Ramos (cell line): ENCODE measurements around the gene CDH2.

Source experiments
- in situ Hi-C: fragments of 300-500 bp; cut with MboI; formaldehyde crosslinking; loops from one replicate; pipeline ENCODE4 v1.14.3; 2022; ENCODE audit warnings: low sequenced_read_pairs; ENCODE audit not compliant: unreplicated experiment

CDH2 gene

DNA sequence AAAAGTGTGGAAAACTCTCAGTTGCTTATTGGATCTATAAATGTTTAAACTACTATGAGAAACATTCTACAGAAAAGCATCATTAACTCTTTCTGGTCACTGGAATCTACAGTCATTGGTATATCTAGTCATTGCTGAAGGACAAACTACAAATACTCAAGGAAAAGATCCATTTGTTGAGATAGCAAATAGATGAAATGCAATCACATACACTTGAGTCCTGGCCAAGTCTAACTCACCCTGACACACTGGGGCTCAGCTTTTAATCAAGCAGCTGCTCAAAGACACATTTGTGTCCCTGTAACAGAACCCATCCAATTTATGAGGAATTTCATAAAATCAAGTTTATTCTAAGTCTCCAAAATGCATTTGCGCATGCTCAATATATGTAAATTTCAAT lies 68.7 kb downstream of the CDH2 start:
- in situ Hi-C loops = no loop called here

DNA sequence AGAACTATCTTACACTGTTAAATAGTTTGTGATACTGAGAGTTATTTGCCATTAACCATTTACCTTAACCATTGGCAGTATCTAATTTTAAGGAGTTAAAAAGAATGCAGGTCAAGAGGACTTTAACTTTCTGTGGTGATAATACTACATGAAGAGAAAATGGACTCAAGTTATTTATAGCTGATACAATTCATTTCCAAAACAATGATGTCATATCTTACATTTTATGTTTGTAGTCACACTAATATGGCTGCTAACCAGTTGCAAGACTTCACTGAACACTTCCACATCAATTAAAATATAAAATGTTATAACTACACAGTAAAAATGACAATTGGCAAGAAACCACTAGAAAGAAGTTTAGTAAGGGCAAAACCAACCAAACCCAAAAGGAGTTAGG lies 77.7 kb downstream of the CDH2 start:
- in situ Hi-C loops = no loop called here

DNA sequence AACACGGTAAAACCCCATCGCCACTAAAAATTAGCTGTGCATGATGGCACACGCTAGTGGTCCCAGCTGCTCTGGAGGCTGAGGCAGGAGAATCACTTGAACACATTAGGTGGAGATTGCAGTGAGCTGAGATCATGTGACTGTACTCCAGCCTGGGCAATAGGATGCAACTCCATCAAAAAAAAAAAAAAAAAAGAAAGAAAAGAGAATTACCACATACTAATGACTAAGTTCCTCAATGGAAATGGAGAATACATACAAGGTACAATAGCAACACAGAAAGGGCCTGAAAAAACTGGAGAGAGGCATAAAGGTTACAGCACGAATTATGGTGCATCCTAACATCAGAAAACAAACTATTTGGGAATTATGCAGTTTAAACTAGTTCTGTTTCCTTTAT lies 81.3 kb downstream of the CDH2 start:
- in situ Hi-C loops = no loop called here

DNA sequence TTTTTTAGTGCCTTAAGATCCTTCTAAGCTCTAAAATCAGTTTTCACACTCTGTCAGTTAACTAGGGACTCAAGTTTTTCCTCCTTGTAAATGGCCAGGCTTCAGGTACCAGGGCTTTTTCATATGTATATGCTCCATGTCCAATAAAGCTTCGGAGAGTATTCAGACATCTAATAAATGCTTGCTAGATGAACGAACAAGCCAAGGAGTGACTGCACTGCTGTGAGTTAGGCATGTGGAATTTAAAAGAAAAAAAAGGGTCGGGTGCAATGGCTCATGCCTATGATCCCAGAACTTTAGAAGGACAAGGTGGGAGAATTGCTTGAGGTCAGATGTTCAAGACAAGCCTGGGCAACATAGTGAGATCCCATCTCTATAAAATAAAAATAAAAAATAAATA lies 81.9 kb downstream of the CDH2 start:
- in situ Hi-C loops = no loop called here

DNA sequence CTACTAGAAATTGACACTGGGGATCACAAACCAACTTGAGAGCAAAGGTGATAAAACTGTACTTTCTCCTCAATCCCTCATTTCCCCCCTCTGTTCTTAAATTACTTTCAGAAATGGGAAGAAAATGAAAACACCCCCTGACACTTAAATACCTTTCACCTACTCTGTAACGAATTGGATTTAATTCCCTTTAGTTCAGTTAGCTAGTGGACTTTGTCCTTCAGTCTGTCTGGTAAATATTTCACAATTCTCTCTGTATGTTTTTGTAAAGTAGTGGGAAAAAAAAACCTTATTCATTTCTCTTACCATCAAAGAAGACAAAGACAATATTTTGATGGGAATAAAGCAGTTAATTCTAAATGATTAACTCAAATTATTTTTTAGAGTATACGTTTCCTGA lies 85.7 kb downstream of the CDH2 start:
- in situ Hi-C loops = no loop called here

DNA sequence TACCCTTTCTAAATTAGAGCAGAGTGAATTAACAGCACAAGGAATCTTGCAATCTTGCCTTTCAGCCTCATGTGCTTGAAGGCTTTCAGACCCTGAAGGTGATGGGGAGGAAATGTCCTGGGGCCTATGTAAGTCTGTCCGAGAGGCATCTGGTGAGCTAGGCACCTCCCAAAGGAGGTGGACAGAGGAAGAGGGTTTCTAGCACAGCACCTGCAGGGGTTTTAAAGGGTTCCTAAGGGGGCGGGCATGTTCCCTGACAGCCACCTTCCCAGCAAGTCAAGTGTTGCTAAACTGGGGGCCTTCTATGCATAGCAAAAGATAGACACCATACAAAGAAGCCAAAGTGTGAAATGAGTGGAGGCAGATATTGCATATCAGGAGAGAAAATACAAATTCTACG lies 88.5 kb downstream of the CDH2 start:
- in situ Hi-C loops = no loop called here

DNA sequence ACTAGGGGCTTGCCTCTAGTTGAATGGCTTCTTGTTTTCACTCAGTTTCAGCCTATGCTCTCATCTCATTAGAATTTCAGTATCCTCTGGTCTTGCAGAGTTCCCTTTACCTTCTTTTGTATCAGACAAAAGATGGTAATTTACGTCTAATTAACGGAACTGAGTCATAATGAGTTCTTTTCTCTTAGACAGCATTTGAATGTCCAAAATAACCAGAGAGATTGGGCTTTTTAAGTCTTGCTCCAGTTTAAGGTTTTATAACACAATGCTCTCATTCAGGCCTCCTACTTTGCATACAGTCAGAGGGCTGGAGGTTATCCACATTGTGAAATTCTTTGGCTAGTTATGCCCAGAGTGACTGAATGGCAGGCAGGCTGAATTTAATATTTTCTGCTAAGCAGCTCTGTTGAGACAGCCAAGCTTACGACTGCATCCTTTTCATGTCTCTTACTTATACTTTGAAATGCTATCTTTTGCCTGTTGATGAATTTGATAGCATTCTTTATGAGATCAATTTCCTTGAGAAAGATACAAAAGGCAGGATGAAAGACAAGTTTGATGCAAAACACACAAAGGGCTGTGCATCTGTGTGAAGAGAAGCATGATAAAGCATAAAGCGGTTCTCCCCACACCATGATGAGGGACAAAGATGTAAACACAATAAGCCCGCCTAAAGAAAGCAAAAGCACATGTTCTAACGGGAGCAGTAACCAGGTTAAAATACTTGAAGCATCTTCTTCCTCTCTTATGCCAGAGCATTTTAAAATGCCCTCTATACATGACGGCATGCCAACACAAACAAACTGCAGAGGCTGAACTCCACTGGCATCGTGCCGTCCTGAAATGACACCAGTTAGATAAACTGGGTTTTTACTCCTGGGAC lies 90.0 kb downstream of the CDH2 start:
- in situ Hi-C loops = no loop called here

DNA sequence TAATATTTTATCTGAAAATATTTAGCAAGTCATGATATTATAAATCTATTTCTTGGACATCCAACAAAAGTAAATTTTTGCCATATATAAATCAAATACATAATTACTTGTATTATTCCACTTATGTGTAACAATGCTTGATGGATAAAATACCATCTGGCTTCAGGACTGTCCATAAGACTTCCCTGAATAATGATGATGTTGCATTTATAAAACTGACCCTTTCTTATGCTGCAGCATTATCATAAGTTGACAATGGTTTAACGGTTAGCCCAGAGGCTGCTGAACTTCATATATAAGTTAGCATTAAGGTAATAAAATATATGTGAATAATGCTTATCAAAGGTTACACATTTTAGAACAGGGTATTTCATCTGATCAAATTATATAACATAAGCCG lies 95.4 kb downstream of the CDH2 start:
- in situ Hi-C loops = no loop called here

DNA sequence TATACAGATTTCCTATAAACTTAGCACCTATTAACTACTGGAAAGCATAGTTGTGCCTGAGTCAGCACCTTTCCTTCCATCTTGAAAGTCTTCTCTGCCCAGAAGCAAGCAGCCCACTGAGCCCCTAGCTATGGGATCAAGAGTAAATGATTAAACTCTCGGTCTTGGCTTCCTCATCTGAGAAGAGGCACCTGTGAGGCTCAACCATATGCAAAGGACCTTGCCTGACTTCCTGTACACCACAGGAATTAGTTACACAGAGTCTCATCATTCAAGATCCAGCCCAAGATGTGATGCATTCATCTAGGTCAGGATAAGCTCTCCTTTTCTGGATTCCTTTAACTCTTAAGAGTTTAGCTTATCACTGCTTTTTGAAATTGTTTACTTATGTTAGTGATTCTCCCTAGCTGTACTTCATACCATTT lies 96.0 kb downstream of the CDH2 start:
- in situ Hi-C loops = no loop called here

DNA sequence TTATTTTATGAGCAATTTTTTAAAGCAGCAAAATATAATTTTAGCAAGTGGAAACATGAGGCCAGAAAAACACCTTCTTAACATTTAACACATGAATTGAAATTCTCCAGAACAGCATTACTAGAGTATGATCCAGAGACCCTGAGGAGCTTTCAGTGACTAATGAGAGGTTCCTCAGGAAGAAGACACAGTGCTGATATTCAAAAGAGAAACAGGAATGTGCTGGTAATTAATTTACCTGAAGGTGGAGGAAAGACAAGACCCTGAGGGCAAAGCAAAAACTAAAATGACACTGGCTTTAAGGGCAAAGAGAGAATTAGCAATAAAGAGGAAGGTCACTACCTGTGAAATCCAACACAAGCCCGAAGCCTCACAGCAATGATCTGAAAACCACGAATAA lies 97.0 kb downstream of the CDH2 start:
- in situ Hi-C loops = no loop called here

DNA sequence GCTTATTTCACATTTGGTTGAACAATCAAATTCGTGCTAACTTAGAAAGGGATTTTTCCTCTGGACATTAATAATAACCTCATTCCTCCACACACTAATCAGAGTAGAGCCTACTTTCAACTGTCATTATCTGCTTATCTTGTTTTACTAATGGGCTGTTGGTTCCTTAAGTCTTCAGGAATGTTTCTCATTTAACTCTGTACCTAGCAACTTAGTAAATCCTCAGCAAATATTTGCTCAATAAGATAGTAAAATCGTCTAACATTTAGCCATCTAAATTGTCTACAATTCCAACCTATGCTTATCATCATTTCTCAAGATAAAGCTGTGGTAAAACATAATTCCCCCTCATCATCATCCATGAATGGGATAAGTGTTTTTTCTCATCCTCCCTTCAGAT lies 98.1 kb downstream of the CDH2 start:
- in situ Hi-C loops = no loop called here

DNA sequence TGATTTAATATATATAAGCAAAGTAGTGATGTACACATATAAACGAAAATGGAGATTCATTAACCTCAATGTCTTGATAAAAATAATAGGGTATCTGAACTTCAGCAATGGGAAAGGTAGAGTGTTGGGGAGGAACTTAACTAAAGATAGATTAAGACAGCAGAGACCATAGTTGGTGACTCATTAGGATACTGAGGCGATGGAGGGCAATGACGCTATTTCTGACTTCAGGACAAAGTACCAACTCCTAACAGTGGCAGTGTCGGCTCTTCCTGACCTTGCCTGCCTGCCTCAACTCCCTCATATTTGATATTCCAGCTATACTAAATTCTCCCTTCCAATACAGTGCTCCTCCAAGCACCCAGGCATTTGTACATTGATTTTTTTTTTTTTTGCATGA lies 98.6 kb downstream of the CDH2 start:
- in situ Hi-C loops = no loop called here

DNA sequence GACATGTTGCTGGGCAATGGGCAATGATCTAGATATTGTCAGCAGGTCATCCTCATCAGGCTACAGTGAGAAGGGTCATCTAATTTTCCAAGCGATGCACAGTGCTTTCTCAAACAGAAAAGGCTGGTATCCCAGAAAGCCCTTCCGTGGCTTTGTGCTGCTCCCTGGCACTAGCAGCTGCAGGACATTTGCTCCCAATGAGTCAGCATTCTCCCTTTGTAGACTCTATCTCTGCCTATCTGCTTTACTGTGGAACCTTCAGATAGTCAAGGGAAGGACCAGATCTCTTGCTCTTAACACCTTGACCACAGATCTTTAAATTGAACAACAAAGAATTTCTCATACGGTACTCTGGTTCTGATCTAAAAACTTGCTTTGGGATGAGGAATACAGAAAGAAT lies 101.4 kb downstream of the CDH2 start:
- in situ Hi-C loops = no loop called here

DNA sequence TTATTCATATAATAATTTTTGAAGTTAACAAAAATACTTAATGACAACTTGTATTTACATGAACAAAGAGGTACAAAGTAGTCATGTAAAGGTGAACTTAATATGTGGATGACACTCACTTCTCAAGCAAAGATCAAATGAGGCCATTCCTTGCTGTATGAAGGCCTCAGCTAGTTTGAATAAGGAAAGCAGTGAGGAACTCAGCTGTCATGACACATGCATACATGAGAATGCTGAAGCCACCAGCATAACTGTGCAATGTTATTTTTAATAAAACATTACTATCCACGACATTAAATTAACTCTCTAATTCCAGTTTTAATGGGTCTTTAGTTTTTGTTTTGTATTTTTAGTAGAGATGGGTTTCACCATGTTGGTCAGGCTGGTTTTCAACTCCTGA lies 102.9 kb downstream of the CDH2 start:
- in situ Hi-C loops = no loop called here

DNA sequence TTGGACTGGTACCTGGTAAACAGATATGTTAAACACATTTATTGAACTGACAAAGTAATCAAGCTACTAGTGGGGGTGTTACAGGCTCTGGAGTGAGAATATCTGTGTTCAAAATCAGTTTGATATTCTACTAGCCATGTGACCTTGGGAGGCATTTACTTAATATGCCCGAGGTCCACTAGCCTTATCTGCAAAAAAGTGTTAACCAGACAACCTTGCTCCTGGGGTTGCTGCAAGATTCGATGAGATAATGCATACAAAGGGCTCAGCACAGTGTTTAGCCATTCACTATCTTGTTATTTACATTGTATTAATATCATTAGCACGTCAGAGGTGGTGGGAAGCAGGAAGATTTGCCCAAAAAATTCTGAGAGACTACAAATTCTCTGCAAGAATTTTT lies 103.3 kb downstream of the CDH2 start:
- in situ Hi-C loops = no loop called here

DNA sequence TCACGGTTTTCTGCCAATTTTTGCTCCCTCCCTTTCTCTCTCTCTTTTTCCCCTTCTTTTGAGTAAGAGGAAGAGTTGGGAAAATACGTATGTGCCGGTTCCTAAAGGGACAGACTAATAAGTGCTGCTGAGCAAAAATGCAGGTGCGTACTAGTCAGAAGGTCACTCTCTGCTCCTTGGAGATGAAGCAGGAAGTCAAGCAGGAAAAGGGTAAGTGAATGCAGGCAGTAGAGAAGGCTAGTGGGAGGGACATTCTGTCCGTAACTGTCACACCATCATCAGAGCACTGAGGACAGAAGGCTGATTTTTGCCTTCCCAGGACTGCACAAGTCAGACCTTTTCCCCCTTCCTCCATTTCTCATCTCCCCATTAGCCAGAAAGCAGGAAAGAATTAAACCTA lies 105.7 kb downstream of the CDH2 start:
- in situ Hi-C loops = no loop called here

DNA sequence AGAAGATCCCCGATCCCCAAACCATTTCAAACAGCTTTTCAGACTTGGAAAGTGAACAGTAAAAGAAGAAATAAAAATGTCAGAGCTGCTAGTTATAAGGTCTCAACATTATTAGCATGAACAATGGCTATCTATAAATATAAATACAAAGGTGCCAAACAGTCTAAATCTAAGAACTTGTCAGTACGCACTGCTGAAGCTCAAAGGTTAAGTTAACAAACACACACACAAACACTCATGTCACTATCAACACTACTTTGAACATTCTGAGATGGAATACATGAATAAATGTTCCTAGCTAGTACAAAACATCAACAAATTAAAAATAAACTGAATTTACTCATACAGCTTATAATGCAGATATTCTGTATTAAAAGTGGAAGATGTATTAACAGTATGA lies 108.7 kb downstream of the CDH2 start:
- in situ Hi-C loops = no loop called here

DNA sequence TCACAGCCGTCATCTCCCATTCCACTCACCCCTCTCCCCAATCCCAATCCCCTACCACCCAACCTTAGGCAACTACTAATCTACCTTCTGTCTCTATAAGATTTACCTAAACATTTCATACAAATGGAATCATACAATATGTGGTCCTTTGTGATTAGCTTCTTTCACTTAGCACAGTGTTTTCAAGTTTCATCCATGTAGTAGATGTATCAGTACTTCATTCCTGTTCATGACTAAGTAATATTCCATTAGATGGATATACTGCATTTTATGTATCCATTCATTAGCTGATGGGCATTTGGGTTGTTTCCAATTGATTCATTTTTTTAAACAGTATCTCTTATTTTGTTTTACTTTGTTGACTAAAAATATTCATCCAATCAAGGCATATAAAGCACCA lies 109.6 kb downstream of the CDH2 start:
- in situ Hi-C loops = no loop called here

DNA sequence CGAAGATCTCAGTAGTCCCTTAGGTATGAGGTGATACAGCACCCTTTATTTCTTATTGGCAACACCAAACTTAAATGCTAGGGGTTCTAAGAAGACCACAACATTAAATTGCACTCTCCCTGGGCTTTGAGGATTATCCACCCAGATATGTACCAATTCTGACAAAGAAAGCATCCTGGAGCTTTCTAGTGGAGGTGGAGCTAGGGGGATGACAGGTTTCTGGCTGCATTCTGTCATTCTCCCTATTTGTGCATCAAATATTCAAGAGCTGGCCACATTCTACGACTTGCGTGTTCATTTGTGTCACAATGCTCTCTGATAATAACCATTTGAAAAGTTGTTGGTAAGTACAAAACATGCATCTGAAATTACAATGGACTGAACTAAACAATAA lies 111.1 kb downstream of the CDH2 start:
- in situ Hi-C loops = no loop called here

DNA sequence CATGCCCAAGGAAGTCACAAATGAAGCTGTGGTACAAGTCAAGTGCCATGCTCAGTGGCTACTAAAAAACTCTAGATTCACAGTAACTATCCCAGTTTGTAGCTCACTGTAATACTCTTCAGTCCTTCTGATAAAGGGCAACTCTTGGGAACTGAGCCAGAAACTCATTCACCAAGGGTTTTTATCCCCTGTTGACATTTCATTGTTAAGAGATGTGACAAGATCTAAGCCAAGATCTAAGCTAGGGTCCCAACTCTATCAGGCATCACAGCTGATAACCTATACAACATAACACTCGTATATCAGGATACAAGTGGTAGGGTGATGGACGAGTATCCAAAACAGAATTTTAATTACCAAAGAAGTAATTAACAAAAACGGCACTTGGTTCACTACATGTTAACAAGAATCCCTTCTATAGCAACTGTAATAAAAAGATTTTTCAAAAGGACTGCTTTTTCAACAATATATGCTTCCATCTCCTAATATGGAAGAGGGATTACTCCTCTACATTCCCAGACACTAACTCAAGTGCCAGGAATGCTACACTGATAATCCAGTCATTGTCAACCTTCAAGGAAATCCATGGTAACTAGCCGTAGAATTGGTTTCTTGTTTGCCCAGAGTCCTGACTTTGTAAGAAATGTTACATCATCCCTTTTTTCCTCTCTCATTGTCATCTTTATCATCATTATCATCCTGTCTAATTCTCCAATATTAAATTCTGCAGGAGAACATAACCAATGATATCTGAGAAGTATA lies 111.7 kb downstream of the CDH2 start:
- in situ Hi-C loops = no loop called here

DNA sequence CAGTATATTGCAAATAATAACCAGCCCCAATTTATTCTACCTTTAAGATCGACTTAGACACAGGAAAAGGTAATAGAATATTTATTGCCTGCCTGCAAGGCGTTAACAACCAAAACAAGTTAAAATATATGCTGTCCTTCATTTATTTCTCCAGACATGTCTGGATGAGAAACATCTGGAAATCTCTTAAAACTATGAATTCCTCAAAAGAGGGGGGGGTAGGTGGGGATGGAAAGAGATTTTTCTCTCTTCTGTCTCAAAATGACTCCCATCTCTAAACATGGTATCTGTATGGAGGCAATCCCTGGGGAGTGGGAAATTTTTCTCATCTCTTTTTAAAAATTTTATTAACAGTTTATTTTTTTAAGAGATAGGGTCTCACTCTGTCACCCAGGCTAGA lies 113.0 kb downstream of the CDH2 start:
- in situ Hi-C loops = no loop called here

DNA sequence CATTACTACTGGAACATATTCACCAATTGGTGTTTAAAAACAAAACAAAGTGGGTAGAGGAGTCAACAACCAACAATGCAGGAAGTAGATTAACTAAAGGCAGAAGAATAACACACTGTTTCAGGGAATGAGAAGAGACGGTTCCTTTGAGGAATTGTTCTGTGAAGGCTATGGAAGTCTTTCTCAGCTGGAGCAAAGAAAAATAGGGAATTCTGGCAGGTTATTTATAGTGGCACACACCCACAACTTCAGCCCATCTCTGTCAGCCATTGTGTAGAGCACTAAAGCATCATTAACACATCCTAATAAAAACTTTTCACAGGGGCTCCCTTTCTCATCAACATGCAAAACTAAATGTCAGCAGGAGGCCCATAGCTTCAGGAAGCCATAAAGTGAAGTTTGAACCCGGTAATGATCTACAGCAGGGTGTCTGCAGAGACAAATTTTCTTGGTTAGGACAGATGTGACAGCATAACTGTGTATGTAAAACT lies 113.6 kb downstream of the CDH2 start:
- in situ Hi-C loops = no loop called here
